ENCODE data around the gene TMEM236.

DNA sequence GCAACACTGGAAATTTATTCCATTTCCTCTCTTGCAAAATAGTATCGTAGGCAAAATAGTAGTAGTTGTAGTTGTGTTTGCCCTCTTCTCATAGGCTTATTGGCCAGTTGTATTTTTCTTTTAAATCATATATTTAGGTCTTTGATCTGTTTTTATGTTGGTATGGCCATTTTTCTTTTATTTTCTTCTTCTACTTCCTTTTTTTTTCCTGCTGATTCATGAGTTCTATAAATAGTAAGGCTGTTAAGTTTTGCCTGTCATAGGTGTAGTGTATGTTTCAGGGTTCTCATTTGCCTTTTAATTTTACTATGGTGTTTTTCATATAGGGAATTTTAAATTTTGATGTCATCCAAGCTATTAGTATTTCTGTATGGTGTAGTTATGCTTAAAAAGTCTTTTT is 31.8 kb downstream of the TMEM236 start:
- TF ChIP-seq, protein P1, sequence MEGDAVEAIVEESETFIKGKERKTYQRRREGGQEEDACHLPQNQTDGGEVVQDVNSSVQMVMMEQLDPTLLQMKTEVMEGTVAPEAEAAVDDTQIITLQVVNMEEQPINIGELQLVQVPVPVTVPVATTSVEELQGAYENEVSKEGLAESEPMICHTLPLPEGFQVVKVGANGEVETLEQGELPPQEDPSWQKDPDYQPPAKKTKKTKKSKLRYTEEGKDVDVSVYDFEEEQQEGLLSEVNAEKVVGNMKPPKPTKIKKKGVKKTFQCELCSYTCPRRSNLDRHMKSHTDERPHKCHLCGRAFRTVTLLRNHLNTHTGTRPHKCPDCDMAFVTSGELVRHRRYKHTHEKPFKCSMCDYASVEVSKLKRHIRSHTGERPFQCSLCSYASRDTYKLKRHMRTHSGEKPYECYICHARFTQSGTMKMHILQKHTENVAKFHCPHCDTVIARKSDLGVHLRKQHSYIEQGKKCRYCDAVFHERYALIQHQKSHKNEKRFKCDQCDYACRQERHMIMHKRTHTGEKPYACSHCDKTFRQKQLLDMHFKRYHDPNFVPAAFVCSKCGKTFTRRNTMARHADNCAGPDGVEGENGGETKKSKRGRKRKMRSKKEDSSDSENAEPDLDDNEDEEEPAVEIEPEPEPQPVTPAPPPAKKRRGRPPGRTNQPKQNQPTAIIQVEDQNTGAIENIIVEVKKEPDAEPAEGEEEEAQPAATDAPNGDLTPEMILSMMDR (conservative IDR thresholded peaks at IDR 0.05): no peak
- TF ChIP-seq EZH2 (IDR thresholded peaks at IDR 0.05; ENCODE audit: low read depth): no peak

Measured in PC-9 (cell line).